GM10248 (cell line): ENCODE data around the gene CDC34.

Experiments
- CTCF ChIA-PET: fragments of 300-600 bp; sonication (Branson Sonifier 250); formaldehyde crosslinking; extraction: SDS; loops from one replicate; lab custom pipeline; 2021; ENCODE audit warnings: antibody characterized with exemption; lab: Yijun Ruan, JAX
- POLR2A ChIA-PET: fragments of 350-650 bp; sonication (Branson Sonifier 250); formaldehyde crosslinking; extraction: SDS; loops from one replicate; lab custom pipeline; 2020; ENCODE audit warnings: antibody characterized with exemption; lab: Yijun Ruan, JAX
- DNase-seq: peaks from one replicate; pipeline ENCODE4 v3.0.0; 2012; ENCODE audit errors: extremely low spot score
- CTCF ChIP-seq: IDR thresholded peaks from 2 replicates; pipeline ENCODE4 v1.5.1; 2012; ENCODE audit warnings: mild to moderate bottlenecking, low read depth; ENCODE audit errors: extremely low read depth, missing control alignments, control extremely low read depth

The CDC34 gene

GRCh38 chr19:496986-497385 is 34.6 kb upstream of the CDC34 start:
- CTCF ChIA-PET, result no interaction called here
- POLR2A ChIA-PET, result no interaction called here
- DNase-seq, result no peak
- no peak for TF ChIP-seq CTCF

GRCh38 chr19:497491-497868 is 34.1 kb upstream of the CDC34 start:
- POLR2A ChIA-PET, result no interaction called here
- no peak for TF ChIP-seq CTCF
- DNase-seq, result no peak
- CTCF ChIA-PET, result interaction anchor here (1.2 kb wide), 2 partner anchors 9 to 13 kb away, joined by 3 to 6 read pairs; no protein-coding TSS in a partner anchor

GRCh38 chr19:497869-498510 is 33.6 kb upstream of the CDC34 start:
- DNase-seq, result no peak
- CTCF ChIA-PET, result interaction anchor here (1.2 kb wide), 2 partner anchors 9 to 12 kb away, joined by 3 to 6 read pairs; no protein-coding TSS in a partner anchor
- POLR2A ChIA-PET, result no interaction called here
- TF ChIP-seq CTCF, result no peak

- POLR2A ChIA-PET, result no interaction called here
- CTCF ChIA-PET, result interaction anchor here (1.2 kb wide), 2 partner anchors 8 to 12 kb away, joined by 3 to 6 read pairs; no protein-coding TSS in a partner anchor
- no peak for TF ChIP-seq CTCF
- DNase-seq, result no peak
Observed at GRCh38 chr19:498511-498891, 33.1 kb upstream of the CDC34 start.

GRCh38 chr19:498977-499623 is 32.5 kb upstream of the CDC34 start:
- CTCF ChIA-PET, result interaction anchor here (2.3 kb wide), 1 partner anchor 11 kb away, joined by 10 read pairs; no protein-coding TSS in a partner anchor
- DNase-seq, result no peak
- POLR2A ChIA-PET, result no interaction called here
- no peak for TF ChIP-seq CTCF

- no peak for TF ChIP-seq CTCF
- DNase-seq, result no peak
- POLR2A ChIA-PET, result no interaction called here
- CTCF ChIA-PET, result no interaction called here
Observed at GRCh38 chr19:501646-502045, 29.9 kb upstream of the CDC34 start.
